K562 (cell line): Measurements from ENCODE around the gene NRXN3.

ENCODE experiments used
- ATF3 ChIP-seq, 2 experiments: fragments of 450-650 bp in 1 of 2; sonication (generic) in 1 of 2; formaldehyde crosslinking in 1 of 2; IDR thresholded peaks in 1 of 2; conservative IDR thresholded peaks in 1 of 2; 2 replicates each; pipeline versions ENCODE4 v1.6.1 to v1.8.1; 2016 to 2023; ENCODE audit warnings: mild to moderate bottlenecking in 2 of 2, moderate library complexity in 2 of 2, inconsistent platforms in 1 of 2, missing genetic modification reagents in 1 of 2
- ELK1 ChIP-seq: sonication (generic); formaldehyde crosslinking; IDR thresholded peaks from 2 replicates; pipeline ENCODE4 v1.8.1; 2022; ENCODE audit warnings: missing genetic modification reagents
- EZH2 ChIP-seq: IDR thresholded peaks from 2 replicates; pipeline ENCODE4 v1.6.1; 2012; ENCODE audit warnings: low read depth, mild to moderate bottlenecking, inconsistent platforms, low read length, borderline replicate concordance
- FOXP1 ChIP-seq: sonication (generic); formaldehyde crosslinking; IDR thresholded peaks from 2 replicates; pipeline ENCODE4 v1.8.0; 2022; ENCODE audit warnings: mild to moderate bottlenecking, missing genetic modification reagents
- POLR2A ChIP-seq: fragments of 450-650 bp; conservative IDR thresholded peaks from 2 replicates; pipeline ENCODE4 v1.6.1; 2016
- POU5F1 ChIP-seq: fragments of 150-350 bp; IDR thresholded peaks from 2 replicates; pipeline ENCODE4 v1.6.1; 2014; ENCODE audit warnings: borderline replicate concordance, low read length, low read depth, mild to moderate bottlenecking; ENCODE audit not compliant: partially characterized antibody
- REST ChIP-seq, 2 experiments: fragments of 450-650 bp; formaldehyde crosslinking in 1 of 2; IDR thresholded peaks; 2 replicates each; pipeline versions ENCODE4 v1.4.0 to v1.6.1; 2014 to 2020; ENCODE audit warnings: mild to moderate bottlenecking in 2 of 2, borderline replicate concordance in 1 of 2, low read depth in 1 of 2
- XRCC5 ChIP-seq: fragments of 200-400 bp; formaldehyde crosslinking; IDR thresholded peaks from 2 replicates; pipeline ENCODE4 v1.6.1; 2017; ENCODE audit warnings: low read depth, mild to moderate bottlenecking, low read length
- ZBTB34 ChIP-seq: fragments of 250-450 bp; sonication (Bioruptor Pico); IDR thresholded peaks from 2 replicates; pipeline ENCODE4 v1.8.0; 2021; ENCODE audit warnings: mild to moderate bottlenecking, moderate library complexity
- ZFP1 ChIP-seq: fragments of 450-650 bp; formaldehyde crosslinking; IDR thresholded peaks from 2 replicates; pipeline ENCODE4 v1.4.0; 2020; ENCODE audit warnings: mild to moderate bottlenecking, mixed read lengths
- ZNF609 ChIP-seq: sonication (generic); formaldehyde crosslinking; IDR thresholded peaks from 2 replicates; pipeline ENCODE4 v1.8.1; 2023; ENCODE audit warnings: missing genetic modification reagents, mild to moderate bottlenecking, borderline replicate concordance
- ZZZ3 ChIP-seq: fragments of 450-650 bp; IDR thresholded peaks from 2 replicates; pipeline ENCODE4 v1.6.1; 2016; ENCODE audit warnings: antibody characterized with exemption, mild to moderate bottlenecking, moderate library complexity

GRCh38 chr14:78653173-78653572, 483.0 kb downstream of the NRXN3 start:
- no peak for TF ChIP-seq ELK1 (CRISPR knock-in tag)
- TF ChIP-seq ZNF609: no peak
- no peak for TF ChIP-seq ATF3 (IDR thresholded peaks at IDR 0.05)
- TF ChIP-seq ATF3 (CRISPR knock-in tag; conservative IDR thresholded peaks at IDR 0.05): no peak
- no peak for TF ChIP-seq ZZZ3
- no peak for TF ChIP-seq XRCC5
- TF ChIP-seq POU5F1: no peak
- no peak for TF ChIP-seq REST (IDR thresholded peaks at IDR 0.05; ENCODE audit: borderline replicate concordance)
- TF ChIP-seq REST (CRISPR knock-in tag; IDR thresholded peaks at IDR 0.05; ENCODE audit: low read depth): no peak
- no peak for TF ChIP-seq ZBTB34 (CRISPR knock-in tag)
- TF ChIP-seq FOXP1: no peak
- TF ChIP-seq EZH2: no peak
- no peak for TF ChIP-seq ZFP1 (CRISPR knock-in tag)
- TF ChIP-seq POLR2A: no peak
